DMS79 treated with DMSO at 0.1 percent for 48 hours (cell line): ENCODE results near the gene STK38L.
A peak's percentile ranks its signal among the peaks of the same experiment; 100 is the strongest.

Source experiments
- DNase-seq: peaks from one replicate; lab custom pipeline; 2025; lab: John Stamatoyannopoulos, UW

STK38L gene

GRCh38 chr12:27276275-27276674 is 32.2 kb downstream of the STK38L start:
- no peak for DNase-seq

- no peak for DNase-seq
Measured at GRCh38 chr12:27277846-27278260, 33.8 kb downstream of the STK38L start.

DNA sequence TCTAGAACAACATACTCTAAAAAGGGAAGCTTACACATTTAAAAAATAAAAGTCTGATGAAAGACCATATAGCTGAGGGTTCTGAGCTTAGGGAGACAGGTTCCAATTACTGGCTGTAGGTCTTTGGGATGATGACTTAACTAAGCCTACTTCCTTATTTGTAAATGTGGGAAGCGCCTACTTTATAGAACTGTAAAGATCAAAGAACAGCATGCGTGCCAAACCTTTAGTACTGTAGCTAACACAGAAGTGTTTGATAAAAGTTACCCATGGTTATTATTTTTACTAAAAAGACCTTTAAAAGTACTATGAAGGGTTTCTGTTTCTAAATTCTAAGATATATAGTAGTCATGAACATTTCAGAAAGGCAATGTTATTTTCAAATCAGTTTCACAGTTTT is 35.7 kb downstream of the STK38L start:
- DNase-seq: no peak

- DNase-seq: no peak
Measured at GRCh38 chr12:27280412-27280811, 36.3 kb downstream of the STK38L start.

- no peak for DNase-seq
Measured at GRCh38 chr12:27282754-27283153, 38.7 kb downstream of the STK38L start.

DNA sequence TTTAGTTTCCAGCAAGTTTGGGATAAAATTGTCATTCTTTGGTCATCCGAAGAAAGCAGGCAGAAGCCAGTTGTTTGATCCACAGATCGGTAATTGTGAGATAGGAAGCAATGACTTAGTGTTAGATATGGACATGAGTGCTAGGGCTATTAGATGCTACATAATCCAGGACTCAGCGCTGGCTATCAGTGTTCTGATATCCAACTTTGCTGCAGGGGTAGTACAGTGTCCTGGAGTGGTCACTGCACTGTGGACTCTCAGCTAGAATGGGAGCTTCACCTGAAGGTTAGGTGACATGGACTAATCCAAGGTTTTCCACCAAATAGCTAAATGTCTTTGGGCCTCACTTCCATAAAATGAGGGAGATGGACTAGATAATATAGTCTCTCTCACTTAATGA is 39.9 kb downstream of the STK38L start:
- DNase-seq: no peak

GRCh38 chr12:27284751-27285150 is 40.7 kb downstream of the STK38L start:
- DNase-seq: no peak

DNA sequence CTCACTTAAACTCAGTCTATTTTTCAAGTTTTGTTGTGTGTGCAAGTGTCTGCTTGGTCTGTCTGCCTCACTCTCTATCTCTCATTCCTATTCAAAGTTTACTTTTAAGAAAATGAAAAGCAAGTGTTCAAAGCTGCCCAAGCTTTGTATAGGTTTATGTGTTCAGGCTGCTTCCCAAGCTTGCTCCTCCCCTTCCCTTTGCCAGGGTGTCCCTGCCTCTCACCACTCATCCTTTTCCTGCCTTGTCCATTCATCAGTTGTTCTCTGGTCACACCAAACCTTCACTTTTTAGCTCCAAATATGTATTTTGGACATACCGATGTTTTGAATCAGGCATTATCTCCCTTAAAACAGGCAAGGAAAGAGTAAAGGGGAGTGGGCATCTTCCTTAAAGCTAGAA is 41.3 kb downstream of the STK38L start:
- DNase-seq: no peak

DNA sequence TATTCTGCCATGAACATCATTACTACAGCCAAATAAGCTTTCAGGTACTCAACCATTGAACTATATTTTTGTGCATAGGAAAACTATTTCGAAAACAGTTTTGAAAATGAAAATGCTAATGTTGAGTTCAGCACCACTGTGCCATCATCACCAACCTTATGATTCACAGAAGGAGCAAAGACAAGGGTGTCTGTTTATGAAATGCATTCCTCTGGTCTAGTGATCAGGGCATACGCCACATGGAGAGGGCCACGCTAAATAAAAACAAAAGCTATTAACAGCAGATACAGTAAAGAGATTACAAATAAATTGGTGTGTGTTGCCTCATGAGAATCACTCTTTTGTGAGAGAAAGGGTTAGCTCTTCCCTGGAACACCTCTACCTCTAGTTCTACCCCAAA is 45.3 kb downstream of the STK38L start:
- DNase-seq: no peak

GRCh38 chr12:27290501-27291168 is 46.5 kb downstream of the STK38L start:
- no peak for DNase-seq

GRCh38 chr12:27291862-27292261 is 47.8 kb downstream of the STK38L start:
- DNase-seq: no peak

- DNase-seq: no peak
Measured at GRCh38 chr12:27292718-27293117, 48.6 kb downstream of the STK38L start.

DNA sequence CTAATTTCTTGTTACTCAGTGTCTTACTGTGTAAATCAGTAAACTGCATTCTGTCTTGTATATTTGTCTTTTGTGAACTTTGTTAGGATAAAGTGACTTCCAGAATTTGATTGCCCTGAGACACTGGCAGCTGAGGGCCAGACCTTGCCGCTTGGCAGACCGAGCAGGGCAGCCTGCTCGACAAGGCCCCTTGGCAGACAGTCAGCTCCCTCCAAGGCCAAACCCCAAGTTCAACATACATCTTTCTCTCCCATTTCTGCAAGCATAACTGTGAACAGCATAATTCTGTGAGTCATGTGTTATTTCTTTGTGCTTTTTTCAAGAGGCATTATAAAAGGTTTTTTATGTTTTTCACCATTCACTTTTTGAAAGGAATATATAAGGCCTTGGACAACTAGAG is 49.4 kb downstream of the STK38L start:
- DNase-seq: no peak

- no peak for DNase-seq
Measured at GRCh38 chr12:27296674-27297073, 52.6 kb downstream of the STK38L start.

GRCh38 chr12:27297566-27297965 is 53.5 kb downstream of the STK38L start:
- DNase-seq: no peak

DNA sequence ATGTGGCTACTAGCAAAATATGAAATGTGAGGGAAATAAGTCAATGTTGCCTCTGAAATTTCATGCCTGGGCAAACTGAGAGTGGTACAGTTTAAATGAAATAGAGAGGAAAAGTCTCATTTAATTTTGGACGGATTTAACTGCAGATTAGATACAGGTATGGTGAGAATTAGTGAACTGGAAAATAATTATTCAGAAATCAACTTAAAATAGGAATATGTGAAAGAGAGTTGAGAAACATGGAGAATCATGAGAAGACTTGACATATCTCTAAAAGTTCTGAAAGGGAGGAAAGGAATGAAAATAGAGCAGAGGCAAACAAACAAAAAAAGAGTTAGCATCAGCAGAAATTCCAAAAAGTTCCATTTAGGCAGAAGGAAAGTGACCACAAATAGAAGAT is 55.0 kb downstream of the STK38L start:
- no peak for DNase-seq

GRCh38 chr12:27300226-27300625 is 56.1 kb downstream of the STK38L start:
- DNase-seq: no peak

GRCh38 chr12:27303139-27304111 is 59.3 kb downstream of the STK38L start:
- peak; percentile 35 for DNase-seq

- DNase-seq: no peak
Measured at GRCh38 chr12:27304856-27305255, 60.8 kb downstream of the STK38L start.

DNA sequence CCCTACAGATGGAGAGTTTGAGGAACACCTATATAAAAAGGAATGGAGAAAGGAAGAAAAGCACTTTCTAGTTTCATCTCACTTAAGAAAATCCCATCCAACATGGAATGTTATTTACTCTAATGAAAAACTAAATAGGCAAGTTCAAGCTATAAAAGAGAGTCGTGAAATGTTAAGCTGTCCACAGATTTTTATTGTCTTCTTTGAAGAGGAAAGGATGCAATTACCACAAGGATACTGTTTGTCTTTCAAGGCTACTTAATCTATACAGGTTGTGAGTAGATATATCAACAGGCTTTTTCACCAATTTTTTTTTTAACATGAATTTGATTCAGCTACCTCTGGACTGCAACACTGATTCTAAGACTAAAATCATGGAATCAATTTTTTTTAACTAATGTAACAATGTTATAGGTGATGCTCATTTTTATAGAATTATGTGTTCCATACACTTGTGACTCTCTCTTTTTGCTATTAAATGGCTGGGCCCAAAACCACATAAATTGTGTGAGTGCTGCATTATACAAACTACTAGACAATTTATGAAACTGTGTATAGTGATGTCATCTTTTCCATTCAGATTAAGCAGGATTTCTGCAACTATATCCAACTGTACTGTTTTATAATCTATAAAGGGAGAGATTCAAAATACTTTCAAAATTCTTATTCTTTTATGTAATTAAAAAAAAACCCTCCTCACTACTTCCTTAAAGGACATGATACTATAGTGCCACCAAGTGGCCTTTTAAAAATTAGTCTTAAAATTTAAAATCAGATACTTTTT is 61.8 kb downstream of the STK38L start:
- DNase-seq: peak; percentile 49

- no peak for DNase-seq
Measured at GRCh38 chr12:27309293-27309994, 65.4 kb downstream of the STK38L start.

DNA sequence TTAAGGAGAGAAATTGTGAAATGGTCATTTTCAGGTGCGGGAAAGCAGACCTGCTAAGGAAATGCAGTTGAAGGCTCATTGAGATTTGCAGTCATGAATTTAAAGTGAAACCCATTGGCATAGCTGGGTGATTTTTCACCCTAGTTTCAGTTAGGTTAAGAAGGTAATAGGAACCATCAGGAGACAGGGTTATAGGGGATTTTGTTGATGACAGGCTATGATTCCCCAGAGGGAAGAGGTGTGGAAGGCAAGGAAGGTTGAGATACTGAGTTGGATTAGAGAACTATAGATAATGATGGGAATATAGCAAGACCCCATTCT is 65.9 kb downstream of the STK38L start:
- DNase-seq: no peak
